Endothelial cell of umbilical vein (primary cell): ENCODE data around the gene RGS17. TPM values are rescaled to one million over a fixed set of nuclear protein-coding genes. Genes with fewer than 3 reads are reported as not detected.

ENCODE experiments used
- BruUV-seq: library from RNA; stranded (reverse); fragments of 400-500 nt; replicated peaks from 2 replicates; lab custom pipeline; 2021; lab: Mats Ljungman, UMichigan
- CTCF ChIA-PET: fragments of 300-600, 350-600 bp; sonication (Branson Sonifier 250); formaldehyde crosslinking; loops from one replicate; lab custom pipeline; 2021; ENCODE audit warnings: antibody characterized with exemption, inconsistent platforms; lab: Charles Lee
- POLR2A ChIA-PET: fragments of 300-600, 350-600 bp; sonication (Branson Sonifier 250); formaldehyde crosslinking; loops from one replicate; lab custom pipeline; 2021; ENCODE audit warnings: antibody characterized with exemption, inconsistent platforms; lab: Charles Lee
- DNase-seq: peaks from one replicate; pipeline ENCODE4 v3.0.0-alpha.2; 2011; ENCODE audit warnings: low read depth, low spot score
- FAIRE-seq: peaks from 2 replicates; lab custom pipeline; 2011; peaks lifted over from hg19 to GRCh38; lab: Jason Lieb, UNC
- H2AFZ ChIP-seq: 2 replicates; pipeline ENCODE4 v1.6.0; 2012; ENCODE audit warnings: low read depth, low read length, control low read depth, inconsistent platforms
- H3K27ac ChIP-seq: 2 replicates; pipeline ENCODE4 v1.5.1; 2011; ENCODE audit warnings: low read depth, mild to moderate bottlenecking, control low read depth, low read length, moderate library complexity; ENCODE audit not compliant: insufficient read depth
- H3K27me3 ChIP-seq, 2 experiments: 2 replicates each; pipeline versions ENCODE4 v1.6.0 to v1.6.1; 2011; ENCODE audit warnings: low read length in 2 of 2, mixed read lengths in 1 of 2; ENCODE audit not compliant: control insufficient read depth in 2 of 2, insufficient read depth in 2 of 2
- H3K36me3 ChIP-seq, 2 experiments: 2 replicates in 1 of 2; 3 replicates in 1 of 2; pipeline ENCODE4 v1.5.1; 2011; ENCODE audit warnings: low read length in 2 of 2, mild to moderate bottlenecking in 1 of 2, moderate library complexity in 1 of 2; ENCODE audit not compliant: control insufficient read depth in 2 of 2, insufficient read depth in 2 of 2; ENCODE audit errors: extremely low read depth in 1 of 2
- H3K4me1 ChIP-seq: 3 replicates; pipeline ENCODE4 v1.5.1; 2011; ENCODE audit warnings: mild to moderate bottlenecking, low read length; ENCODE audit not compliant: control insufficient read depth, insufficient read depth; ENCODE audit errors: extremely low read depth
- H3K4me2 ChIP-seq: 2 replicates; pipeline ENCODE4 v1.6.1; 2011; ENCODE audit warnings: low read length, control low read depth, mixed read lengths; ENCODE audit not compliant: insufficient read depth
- H3K4me3 ChIP-seq, 3 experiments: fragments of 200-600 bp in 1 of 3; sonication (generic), shearing (Covaris generic) in 1 of 3; replicated peaks in 1 of 3; 2 replicates each; pipeline ENCODE4 v1.5.1; 2011 to 2016; ENCODE audit warnings: control low read depth in 3 of 3, low read length in 3 of 3, mild to moderate bottlenecking in 2 of 3, inconsistent platforms in 1 of 3, low read depth in 1 of 3, moderate library complexity in 1 of 3; ENCODE audit not compliant: insufficient read depth in 1 of 3
- H3K79me2 ChIP-seq: 2 replicates; pipeline ENCODE4 v1.6.0; 2012; ENCODE audit warnings: low read length, inconsistent platforms; ENCODE audit not compliant: control insufficient read depth, insufficient read depth
- H3K9ac ChIP-seq: replicated peaks from 2 replicates; pipeline ENCODE3; 2011; ENCODE audit warnings: low read length, control low read depth; ENCODE audit not compliant: insufficient read depth; ENCODE audit errors: extremely low read depth
- H3K9me1 ChIP-seq: replicated peaks from 3 replicates; pipeline ENCODE4 v1.6.0; 2011; ENCODE audit warnings: mild to moderate bottlenecking, low read length; ENCODE audit not compliant: control insufficient read depth, insufficient read depth; ENCODE audit errors: extremely low read depth
- H3K9me3 ChIP-seq: replicated peaks from 2 replicates; pipeline ENCODE4 v1.5.1; 2012; ENCODE audit warnings: low read length, inconsistent platforms; ENCODE audit not compliant: control insufficient read depth, insufficient read depth
- H4K20me1 ChIP-seq: replicated peaks from 2 replicates; pipeline ENCODE3; 2011; ENCODE audit warnings: mild to moderate bottlenecking, low read length; ENCODE audit not compliant: control insufficient read depth, insufficient read depth; ENCODE audit errors: extremely low read depth
- FOS ChIP-seq: IDR thresholded peaks from 2 replicates; pipeline ENCODE4 v1.6.1; 2011; ENCODE audit warnings: mild to moderate bottlenecking, low read length, moderate library complexity, borderline replicate concordance; ENCODE audit not compliant: insufficient read depth
- GATA2 ChIP-seq: IDR thresholded peaks from 2 replicates; pipeline ENCODE4 v1.7.0; 2011; ENCODE audit warnings: low read depth, mild to moderate bottlenecking, moderate library complexity, mixed read lengths, low read length; ENCODE audit not compliant: insufficient read length, insufficient read depth
- JUN ChIP-seq: IDR thresholded peaks from 2 replicates; pipeline ENCODE4 v1.6.1; 2011; ENCODE audit warnings: borderline replicate concordance, low read depth; ENCODE audit not compliant: insufficient read length, insufficient read depth
- MYC ChIP-seq: IDR thresholded peaks from one replicate; pipeline ENCODE4 v1.6.1; 2011; ENCODE audit warnings: mild to moderate bottlenecking, low read depth, low read length
- POLR2A ChIP-seq: IDR thresholded peaks from 2 replicates; pipeline ENCODE4 v1.6.1; 2012; ENCODE audit warnings: low read depth, mild to moderate bottlenecking, control low read depth, low read length
- dilution Hi-C: fragments of 300-500 bp; cut with MboI; formaldehyde crosslinking; loops from one replicate; pipeline ENCODE4 v1.15.0; 2019; ENCODE audit warnings: low sequenced_read_pairs; ENCODE audit not compliant: extremely low pct_ligation_motif_present
- intact Hi-C: fragments of 100-400 bp; cut with micrococcal nuclease; formaldehyde crosslinking; loops from one replicate; pipeline ENCODE4 v1.10.0; 2022
- polyA plus RNA-seq, 4 experiments: library from polyadenylated mRNA; depleted of rRNA in 3 of 4; stranded (reverse) in 3 of 4; unstranded in 1 of 4; fragments of >200 nt; gene quantifications; 2 replicates each; pipeline versions ENCODE4 v1.2.1 to v1.2.3, GENCODE V29; 2011 to 2012; ENCODE audit warnings: missing spikeins in 1 of 4
- total RNA-seq: library from RNA; stranded (reverse); gene quantifications from 2 replicates; pipeline ENCODE4 v1.2.3, GENCODE V29; 2021
- TF ChIP-seq, protein P1 (sequence below), 2 donors: IDR thresholded peaks; 1 replicate in 1 of 2; 2 replicates in 1 of 2; pipeline ENCODE4 v1.5.1; 2011; ENCODE audit warnings: low read length in 2 of 2, mild to moderate bottlenecking in 2 of 2, moderate library complexity in 2 of 2, control low read depth in 1 of 2, inconsistent platforms in 1 of 2, low read depth in 1 of 2; ENCODE audit not compliant: insufficient read depth in 1 of 2; ENCODE audit errors: extremely low read depth in 1 of 2

The RGS17 gene
- total and polyA plus RNA-seq, 2 donors (not counting 3 experiments of a cell fraction or from before 2014, with no cell fraction given): 0.40 to 1.1 TPM

- no peak for FAIRE-seq
- no peaks in the 10 kb centered on the region for H4K20me1 ChIP-seq
- no peak overlapping the region for H2AFZ ChIP-seq
- no peaks in the 10 kb centered on the region for H3K27me3 ChIP-seq
- dilution Hi-C loops: no loop called here
- no peak overlapping the region for H3K9ac ChIP-seq
- no peaks in the 10 kb centered on the region for H3K36me3 ChIP-seq
- BruUV-seq: no TSS peak
- H3K4me2 ChIP-seq: no peak overlapping the region
- H3K4me3 ChIP-seq: no peak overlapping the region
- intact Hi-C loops: loop anchor here (1.0 to 5.0 kb wide), 7 partner anchors 21 to 472 kb away; partner anchors contain the start of genes FBXO5 and VIP
- H3K27ac ChIP-seq: no peak overlapping the region
- no peaks in the 10 kb centered on the region for H3K79me2 ChIP-seq
- no peak for DNase-seq
- no peaks in the 10 kb centered on the region for H3K9me3 ChIP-seq
- no peak for TF ChIP-seq FOS
- no peak for TF ChIP-seq GATA2
- no peak for TF ChIP-seq JUN
- no peak for TF ChIP-seq MYC
- TF ChIP-seq, protein P1, sequence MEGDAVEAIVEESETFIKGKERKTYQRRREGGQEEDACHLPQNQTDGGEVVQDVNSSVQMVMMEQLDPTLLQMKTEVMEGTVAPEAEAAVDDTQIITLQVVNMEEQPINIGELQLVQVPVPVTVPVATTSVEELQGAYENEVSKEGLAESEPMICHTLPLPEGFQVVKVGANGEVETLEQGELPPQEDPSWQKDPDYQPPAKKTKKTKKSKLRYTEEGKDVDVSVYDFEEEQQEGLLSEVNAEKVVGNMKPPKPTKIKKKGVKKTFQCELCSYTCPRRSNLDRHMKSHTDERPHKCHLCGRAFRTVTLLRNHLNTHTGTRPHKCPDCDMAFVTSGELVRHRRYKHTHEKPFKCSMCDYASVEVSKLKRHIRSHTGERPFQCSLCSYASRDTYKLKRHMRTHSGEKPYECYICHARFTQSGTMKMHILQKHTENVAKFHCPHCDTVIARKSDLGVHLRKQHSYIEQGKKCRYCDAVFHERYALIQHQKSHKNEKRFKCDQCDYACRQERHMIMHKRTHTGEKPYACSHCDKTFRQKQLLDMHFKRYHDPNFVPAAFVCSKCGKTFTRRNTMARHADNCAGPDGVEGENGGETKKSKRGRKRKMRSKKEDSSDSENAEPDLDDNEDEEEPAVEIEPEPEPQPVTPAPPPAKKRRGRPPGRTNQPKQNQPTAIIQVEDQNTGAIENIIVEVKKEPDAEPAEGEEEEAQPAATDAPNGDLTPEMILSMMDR (IDR thresholded peaks at IDR 0.05; ENCODE audit: extremely low read depth in 1 of 2, insufficient read depth in 1 of 2, low read depth in 1 of 2, low read length in 2 of 2): no peak
- TF ChIP-seq POLR2A: no peak
- H3K9me1 ChIP-seq: no peaks in the 10 kb centered on the region
- POLR2A ChIA-PET: no interaction called here
- no peaks in the 10 kb centered on the region for H3K4me1 ChIP-seq
- CTCF ChIA-PET: interaction anchor here (0.9 to 5.1 kb wide), 2 partner anchors 10 to 70 kb away, joined by 4 to 72 read pairs; no protein-coding TSS in a partner anchor
These were observed 106.4 kb downstream of the RGS17 start for GRCh38 chr6:153024709-153025017.
